DMS79 (cell line): ENCODE data around the gene PIGR.

Experiments used
- DNase-seq: peaks from one replicate; lab custom pipeline; 2025; lab: John Stamatoyannopoulos, UW

The PIGR gene

DNA sequence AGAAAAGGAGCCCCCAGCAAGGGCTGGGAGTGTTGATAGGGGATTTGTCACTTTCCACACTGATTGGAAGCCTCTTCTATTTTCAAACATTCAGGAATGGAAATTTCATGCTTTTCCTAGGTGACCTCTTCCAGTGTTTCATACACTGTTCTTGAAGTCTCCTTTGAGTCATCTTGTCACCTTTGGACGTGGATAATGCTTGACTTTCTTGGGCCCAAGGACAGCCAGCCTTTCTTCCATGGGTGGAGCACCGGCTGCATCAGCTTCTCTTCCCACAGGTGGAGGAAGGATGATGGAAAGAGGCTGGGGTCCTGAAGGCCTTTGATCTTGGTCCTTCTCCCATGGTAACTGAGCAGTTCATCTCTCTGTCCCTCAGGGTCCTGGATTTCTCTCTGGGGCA is 11.9 kb upstream of the PIGR start:
- no peak for DNase-seq

DNA sequence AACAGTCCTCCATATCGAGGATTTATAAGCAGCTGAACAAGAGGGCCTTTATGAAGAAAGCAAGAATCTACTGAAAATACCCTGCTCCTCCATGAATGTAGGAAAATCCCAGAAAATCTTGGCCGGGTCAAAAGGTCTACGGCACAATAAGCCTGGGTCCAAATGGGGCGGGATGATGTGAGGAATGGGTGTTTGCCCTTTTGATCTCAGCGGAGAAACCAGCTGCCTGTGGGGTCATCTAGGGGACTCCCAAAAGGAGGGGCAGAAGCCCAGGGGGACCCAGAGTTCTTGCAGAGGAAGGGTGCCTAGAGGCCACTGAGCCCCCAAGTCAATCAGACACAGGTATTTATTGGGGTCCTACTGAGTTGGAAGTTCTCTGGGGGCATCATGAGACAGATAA is 11.4 kb upstream of the PIGR start:
- no peak for DNase-seq

DNA sequence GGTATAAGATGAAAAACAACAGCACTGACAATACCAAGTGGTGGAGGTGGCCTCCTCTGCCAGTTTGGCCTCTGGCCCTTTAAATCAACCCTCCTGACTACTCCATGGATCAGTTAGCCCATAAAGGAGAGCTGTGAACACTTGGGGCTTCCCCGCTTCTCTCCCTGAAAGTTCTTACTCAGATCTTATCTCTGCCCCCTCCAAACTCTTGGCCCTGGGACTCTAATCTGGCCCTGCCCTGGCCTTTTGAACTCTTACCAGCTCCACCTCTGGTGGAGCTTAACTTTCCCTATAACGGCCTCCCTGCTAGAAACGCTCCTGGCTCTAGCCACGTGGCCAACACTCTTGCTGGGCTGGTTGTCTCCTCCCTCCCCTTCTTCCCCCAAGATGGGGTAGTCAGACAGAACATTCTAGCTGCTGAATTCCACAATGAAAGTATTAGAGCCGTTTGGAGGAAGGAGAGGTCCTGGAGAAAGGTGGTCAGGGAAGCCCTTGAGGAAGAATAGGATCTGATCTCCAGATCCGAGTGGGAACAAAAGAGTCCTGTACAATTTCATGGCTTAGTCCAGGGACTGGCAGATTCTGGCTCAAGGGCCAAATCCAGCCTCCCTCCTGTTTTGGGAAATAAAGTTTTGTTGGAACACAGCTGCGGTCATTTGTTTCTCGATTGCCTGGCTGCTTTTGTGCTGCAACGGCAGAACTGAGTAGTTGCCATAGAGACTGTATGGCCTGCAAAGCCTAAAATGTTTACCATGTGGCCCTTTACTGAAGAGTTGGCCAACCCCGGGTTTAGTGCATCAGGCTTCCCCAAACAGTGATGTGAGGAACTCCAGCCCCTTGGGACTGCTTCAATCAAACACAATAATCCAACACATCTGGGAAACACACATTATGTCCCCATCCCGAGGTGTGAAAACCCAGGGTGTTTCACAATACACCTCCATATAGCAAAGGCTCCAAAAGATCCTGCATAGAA is 9.5 kb upstream of the PIGR start:
- peak; percentile 19 for DNase-seq

- no peak for DNase-seq
Measured at GRCh38 chr1:206954459-206955342, 8.4 kb upstream of the PIGR start.

GRCh38 chr1:206953626-206954025 is 7.4 kb upstream of the PIGR start:
- no peak for DNase-seq

- DNase-seq, result no peak
Measured at GRCh38 chr1:206953126-206953525, 6.9 kb upstream of the PIGR start.

GRCh38 chr1:206952171-206952570 is 5.9 kb upstream of the PIGR start:
- no peak for DNase-seq

DNA sequence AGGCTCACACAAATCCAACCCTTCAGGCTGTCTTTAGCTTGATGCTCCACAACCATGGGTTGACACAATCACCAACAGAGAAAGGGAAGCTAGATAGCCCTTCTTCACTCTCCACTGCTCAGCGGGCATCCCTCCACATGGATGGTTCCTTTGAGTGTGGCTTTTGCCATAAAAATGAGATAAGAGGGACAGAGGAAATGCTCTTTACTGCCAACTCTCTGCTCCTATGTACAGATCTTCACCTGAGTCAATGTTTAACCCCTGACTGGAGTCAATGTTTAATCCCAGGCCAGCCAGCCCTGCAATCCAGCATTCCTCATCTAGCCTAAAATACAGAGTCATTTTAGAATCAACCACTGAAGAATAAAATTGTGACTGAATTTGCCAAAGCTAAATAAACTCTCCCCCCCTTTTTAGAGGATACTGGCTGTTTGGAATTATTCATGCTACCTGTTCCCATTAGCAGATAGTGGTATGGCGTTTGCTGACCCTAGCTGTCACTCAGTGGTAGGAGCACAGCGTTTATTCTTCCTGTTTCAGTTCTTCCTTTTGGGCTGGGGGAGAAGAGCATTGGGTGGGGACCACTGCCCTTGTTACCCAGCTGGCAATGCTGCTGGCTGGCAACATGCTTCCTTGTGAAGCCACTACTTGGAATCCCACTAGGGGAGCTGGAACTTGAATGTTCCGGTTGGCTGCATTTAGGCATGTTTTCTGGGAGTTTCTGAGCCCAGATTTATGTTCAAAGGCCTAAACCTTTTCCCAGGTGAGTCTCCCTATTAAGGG is 5.2 kb upstream of the PIGR start:
- no peak for DNase-seq

DNA sequence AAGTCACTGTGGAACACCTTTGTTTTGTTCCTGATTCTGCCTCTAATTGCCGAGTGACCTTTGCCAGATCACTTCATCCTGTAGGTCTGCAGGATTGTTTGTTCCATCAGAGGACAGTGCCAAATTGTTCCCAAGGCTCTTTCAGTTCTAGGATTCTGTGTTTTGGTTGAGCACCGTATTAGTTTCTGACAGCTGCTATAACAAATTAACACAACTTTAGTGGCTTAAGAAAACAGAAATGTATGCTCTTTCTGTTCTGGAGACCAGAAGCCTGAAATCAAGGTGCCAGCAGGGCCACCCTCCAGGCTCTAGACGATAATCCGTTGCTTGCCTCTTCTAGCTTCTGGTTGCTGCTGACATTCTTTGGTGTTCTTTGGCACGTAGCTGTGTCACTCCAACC is 3.4 kb upstream of the PIGR start:
- DNase-seq, result no peak

GRCh38 chr1:206949208-206949607 is 2.9 kb upstream of the PIGR start:
- DNase-seq, result no peak

DNA sequence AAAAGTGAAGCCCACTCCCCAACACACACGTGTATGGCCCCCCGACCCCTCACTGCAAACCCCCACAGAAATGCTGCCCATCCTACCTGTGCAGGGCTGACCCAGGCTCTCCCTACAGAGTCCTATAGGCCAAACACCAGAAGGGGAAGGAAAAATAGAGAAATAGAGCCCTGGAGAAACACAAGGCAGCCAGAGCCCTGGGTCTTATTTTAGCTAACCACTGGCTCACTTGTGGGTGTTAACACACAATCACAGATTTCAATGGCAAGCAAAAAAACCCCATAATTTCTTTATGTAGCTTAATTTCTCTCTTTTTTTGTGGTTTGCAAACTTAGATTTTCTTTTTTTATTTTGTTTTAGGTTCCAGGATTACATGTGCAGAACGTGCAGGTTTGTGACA is 989 bp upstream of the PIGR start:
- no peak for DNase-seq

DNA sequence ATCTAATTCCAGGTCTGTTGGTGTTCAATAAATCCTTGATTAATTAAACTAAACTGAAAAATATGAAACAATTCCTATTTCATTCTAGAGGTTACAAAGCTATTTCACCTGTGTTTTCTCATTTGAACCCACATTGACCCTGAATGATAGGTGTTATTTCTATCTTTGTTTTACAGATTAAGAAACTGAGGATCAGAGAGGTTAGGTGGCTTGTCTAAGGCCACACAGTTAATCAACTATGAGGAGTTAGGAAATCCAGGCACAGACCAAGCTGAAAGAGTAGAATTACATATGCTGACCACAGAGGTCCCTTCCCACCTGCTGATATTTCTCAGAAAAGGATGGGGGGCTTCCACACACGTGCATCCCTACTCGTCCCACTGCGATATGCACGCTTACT is 487 bp downstream of the PIGR start:
- DNase-seq, result no peak

GRCh38 chr1:206944703-206945102 is 1.6 kb downstream of the PIGR start:
- DNase-seq, result no peak

DNA sequence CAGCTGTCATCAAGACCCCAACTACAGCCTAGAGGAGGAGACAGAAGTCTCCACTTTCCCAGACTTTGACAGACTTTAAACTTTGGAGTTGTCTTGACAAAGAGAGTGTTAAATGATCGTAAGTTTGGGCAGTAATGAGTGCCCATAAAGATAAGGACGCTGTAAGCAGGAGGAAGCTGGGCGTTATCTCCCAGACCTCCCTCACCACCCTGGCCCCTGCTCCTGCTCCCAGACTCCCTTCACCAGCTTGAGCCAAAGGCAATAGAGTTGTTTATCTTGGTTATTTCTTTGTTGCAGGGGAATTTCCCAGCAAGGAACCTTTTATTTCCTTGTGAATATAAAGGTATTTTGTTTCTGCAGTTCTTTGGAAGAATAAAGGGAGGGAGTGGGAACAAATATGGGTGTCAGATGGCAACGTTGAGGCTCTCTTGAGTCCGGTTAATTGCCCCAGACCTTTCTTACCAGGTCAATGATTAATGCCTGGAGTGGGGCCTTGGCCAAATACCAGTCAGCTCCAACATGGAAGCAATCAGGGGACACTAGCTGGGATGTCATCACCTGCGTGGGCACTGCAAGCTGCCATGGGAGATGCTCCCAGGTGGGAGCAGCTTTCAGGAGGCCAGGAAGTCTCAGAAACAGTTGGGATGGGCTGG is 4.4 kb downstream of the PIGR start:
- DNase-seq, result no peak

GRCh38 chr1:206940588-206940936 is 5.7 kb downstream of the PIGR start:
- no peak for DNase-seq

DNA sequence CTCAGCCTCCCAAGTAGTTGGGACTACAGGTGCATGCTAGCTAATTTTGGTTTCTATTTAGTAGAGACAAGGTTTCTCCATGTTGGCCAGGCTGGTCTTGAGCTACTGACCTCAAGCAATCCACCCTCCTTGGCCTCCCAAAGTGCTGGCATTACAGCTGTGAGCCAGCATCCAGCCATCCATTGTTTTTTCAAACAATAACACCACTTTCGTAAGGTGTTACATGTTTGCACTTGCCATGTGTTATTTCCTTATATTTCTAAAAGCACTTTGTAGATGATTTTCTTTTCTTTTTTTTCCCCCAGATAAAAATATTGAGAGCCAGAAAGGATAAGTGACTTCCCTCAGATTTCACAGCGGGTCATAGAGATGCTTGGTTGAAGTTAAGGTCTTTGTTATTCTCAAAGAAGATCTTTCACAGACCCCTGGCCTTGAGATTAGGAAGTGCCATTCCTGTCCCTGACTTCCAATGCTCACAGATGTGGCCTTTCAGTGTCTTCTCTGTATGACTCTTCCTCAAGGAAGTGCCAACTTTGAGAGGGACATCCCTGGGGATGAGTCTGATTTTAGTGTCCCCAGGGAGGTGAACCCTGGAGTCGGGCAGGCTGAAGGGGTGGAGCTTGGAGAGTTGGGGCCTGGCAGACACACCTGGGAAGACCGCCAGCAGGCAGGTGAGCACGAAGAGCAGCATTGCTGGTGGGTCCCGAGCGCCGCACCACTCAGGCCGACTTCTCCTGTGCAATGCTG is 6.3 kb downstream of the PIGR start:
- no peak for DNase-seq

- no peak for DNase-seq
Measured at GRCh38 chr1:206939131-206939530, 7.1 kb downstream of the PIGR start.

GRCh38 chr1:206937425-206937824 is 8.8 kb downstream of the PIGR start:
- DNase-seq, result no peak

- DNase-seq, result no peak
Measured at GRCh38 chr1:206935491-206936067, 10.7 kb downstream of the PIGR start.

DNA sequence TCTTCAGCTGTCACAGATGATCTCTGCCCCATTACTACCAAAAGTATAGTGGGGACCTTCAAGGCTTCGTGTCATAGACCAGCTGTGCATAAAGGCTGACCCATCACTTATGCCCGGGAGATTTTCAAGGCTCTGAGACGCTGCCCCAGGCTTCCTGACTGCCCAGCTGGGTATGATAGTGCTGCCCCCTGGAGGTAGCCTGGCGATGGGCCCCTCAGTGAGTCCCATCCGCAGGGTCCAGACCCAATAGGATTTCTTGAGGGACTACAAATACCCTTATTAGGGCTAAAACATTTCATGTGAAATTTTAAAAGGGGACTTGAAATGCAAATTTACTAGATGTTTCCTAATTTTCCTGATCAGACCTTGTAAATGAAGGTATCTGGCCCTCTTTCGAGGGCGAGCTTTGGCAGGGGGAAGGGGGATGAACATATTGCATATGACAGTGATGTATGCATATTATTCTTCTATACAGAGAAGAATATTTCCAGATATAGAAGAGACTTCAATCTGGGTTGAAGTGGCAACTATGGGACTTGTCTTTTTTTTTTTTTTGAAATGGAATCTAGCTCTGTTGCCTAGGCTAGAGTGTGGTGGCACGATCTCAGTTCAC is 12.8 kb downstream of the PIGR start:
- DNase-seq, result no peak
